Body of pancreas (tissue), 4 donors: ENCODE measurements around the gene GPRIN3.

Experiments used
- CTCF ChIP-seq, 7 experiments: fragments of 450-650 bp in 4 of 7; fragments of 200-600 bp in 3 of 7; sonication (generic) in 3 of 7; IDR thresholded peaks; one replicate each; pipeline ENCODE4 v1.5.1; 2016 to 2019; ENCODE audit warnings: antibody characterized with exemption in 7 of 7
- POLR2A ChIP-seq, 3 donors: fragments of 450-650 bp; IDR thresholded peaks; one replicate each; pipeline ENCODE4 v1.6.1; 2016; ENCODE audit warnings: antibody characterized with exemption in 3 of 3, mild to moderate bottlenecking in 2 of 3

GRCh38 chr4:89351201-89351600, 43.6 kb upstream of the GPRIN3 start:
- TF ChIP-seq POLR2A (IDR thresholded peaks at IDR 0.05) (no peak), CTCF (IDR thresholded peaks at IDR 0.05) (no peak)
